Spleen (tissue), 11 donors: ENCODE data around the gene MAPK13. TPM values are rescaled to one million over a fixed set of nuclear protein-coding genes. Genes with fewer than 3 reads are reported as not detected.

ENCODE experiments used
- DNase-seq: peaks from one replicate; pipeline ENCODE4 v3.0.0-alpha.2; 2020
- H3K27ac ChIP-seq, 8 donors: fragments of 200-600 bp; sonication (generic) in 7 of 8; 1 replicate in 4 of 8; 2 replicates in 4 of 8; pipeline versions ENCODE4 v1.5.0 to v1.8.0; 2016 to 2021; ENCODE audit warnings: inconsistent platforms in 4 of 8, mild to moderate bottlenecking in 4 of 8, moderate library complexity in 1 of 8
- H3K27me3 ChIP-seq, 7 donors: fragments of 200-600 bp; sonication (generic) in 6 of 7; replicated peaks in 1 of 7; 1 replicate in 4 of 7; 2 replicates in 3 of 7; pipeline versions ENCODE4 v1.5.0 to v1.8.0; 2016 to 2021; ENCODE audit warnings: inconsistent platforms in 3 of 7, mild to moderate bottlenecking in 1 of 7
- H3K36me3 ChIP-seq, 6 donors: fragments of 200-600 bp; sonication (generic) in 5 of 6; 1 replicate in 4 of 6; 2 replicates in 2 of 6; pipeline versions ENCODE4 v1.5.0 to v1.8.0; 2016 to 2021; ENCODE audit warnings: inconsistent platforms in 2 of 6
- H3K4me1 ChIP-seq, 6 donors: fragments of 200-600 bp; sonication (generic) in 5 of 6; 1 replicate in 3 of 6; 2 replicates in 3 of 6; pipeline versions ENCODE4 v1.5.0 to v1.8.0; 2016 to 2021; ENCODE audit warnings: inconsistent platforms in 3 of 6
- H3K4me3 ChIP-seq, 8 donors: fragments of 200-600 bp; sonication (generic) in 7 of 8; 1 replicate in 4 of 8; 2 replicates in 4 of 8; pipeline versions ENCODE4 v1.5.0 to v1.8.0; 2016 to 2021; ENCODE audit warnings: inconsistent platforms in 4 of 8, mild to moderate bottlenecking in 4 of 8, moderate library complexity in 2 of 8
- H3K9me3 ChIP-seq, 8 donors: fragments of 200-600 bp; sonication (generic) in 7 of 8; 1 replicate in 4 of 8; 2 replicates in 4 of 8; pipeline versions ENCODE4 v1.5.0 to v1.8.0; 2016 to 2021; ENCODE audit warnings: inconsistent platforms in 4 of 8
- POLR2A ChIP-seq, 3 donors: fragments of 450-650 bp; IDR thresholded peaks; one replicate each; pipeline ENCODE4 v1.5.1; 2017; ENCODE audit warnings: antibody characterized with exemption in 3 of 3, mild to moderate bottlenecking in 1 of 3
- POLR2AphosphoS5 ChIP-seq, 3 donors: sonication (generic); formaldehyde crosslinking; IDR thresholded peaks; one replicate each; pipeline ENCODE4 v1.5.1; 2017; ENCODE audit warnings: antibody characterized with exemption in 3 of 3
- WGBS, 5 donors: extraction: QIAGEN DNeasy Blood & Tissue Kit in 3 of 5; methylation state at CpG; one replicate each; pipeline versions ENCODE4 v1.1.5 to v1.1.7; 2013 to 2018; 5-methylcytosine and 5-hydroxymethylcytosine counted together
- intact Hi-C: fragments of 100-400 bp; cut with DNase I; formaldehyde crosslinking; loops from one replicate; pipeline ENCODE4 v1.15.0; 2023; ENCODE audit warnings: low total_unique reads
- polyA plus RNA-seq, 3 donors: library from polyadenylated mRNA; stranded (reverse); fragments of 200-250 nt; gene quantifications; one replicate each; pipeline ENCODE4 v1.2.1, GENCODE V29; 2013
- total RNA-seq, 7 donors: library from RNA; depleted of rRNA in 3 of 7; stranded (reverse); fragments of >200 nt in 3 of 7; fragmentation: NEBNext Ultra II Directional in 4 of 7; extraction: Animal tissue kit (Norgen Biotek cat#: 25700) in 4 of 7; gene quantifications; one replicate each; pipeline versions ENCODE4 v1.1.0 to v1.2.1, GENCODE V29; 2016 to 2021
- TF ChIP-seq, protein P1 (sequence below), 11 experiments: fragments of 200-600 bp in 7 of 11; fragments of 450-650 bp in 4 of 11; sonication (generic) in 4 of 11; IDR thresholded peaks in 8 of 11; conservative IDR thresholded peaks in 3 of 11; 1 replicate in 7 of 11; 2 replicates in 4 of 11; pipeline versions ENCODE4 v1.4.0 to v1.8.0; 2016 to 2021; ENCODE audit warnings: antibody characterized with exemption in 11 of 11, inconsistent platforms in 4 of 11, mild to moderate bottlenecking in 1 of 11
- donor health status: healthy with polysubstance abuse.
- donor health status: DM: no; HTN: no; CAD: no; lungs with moderate emphysema.
- donor health status: DM: no; HTN: no; CAD: no.
- donor health status: Bipolar disorder and iron deficiency.
- donor health status: healthy.
- donor health status: DM: no; HTN: no; CAD: no.
- donor health status: DM: yes; HTN: yes; CAD: no.

The MAPK13 gene
- total and polyA plus RNA-seq, 10 donors, result 6.2 to 30.0 (median 17.7) TPM

DNA sequence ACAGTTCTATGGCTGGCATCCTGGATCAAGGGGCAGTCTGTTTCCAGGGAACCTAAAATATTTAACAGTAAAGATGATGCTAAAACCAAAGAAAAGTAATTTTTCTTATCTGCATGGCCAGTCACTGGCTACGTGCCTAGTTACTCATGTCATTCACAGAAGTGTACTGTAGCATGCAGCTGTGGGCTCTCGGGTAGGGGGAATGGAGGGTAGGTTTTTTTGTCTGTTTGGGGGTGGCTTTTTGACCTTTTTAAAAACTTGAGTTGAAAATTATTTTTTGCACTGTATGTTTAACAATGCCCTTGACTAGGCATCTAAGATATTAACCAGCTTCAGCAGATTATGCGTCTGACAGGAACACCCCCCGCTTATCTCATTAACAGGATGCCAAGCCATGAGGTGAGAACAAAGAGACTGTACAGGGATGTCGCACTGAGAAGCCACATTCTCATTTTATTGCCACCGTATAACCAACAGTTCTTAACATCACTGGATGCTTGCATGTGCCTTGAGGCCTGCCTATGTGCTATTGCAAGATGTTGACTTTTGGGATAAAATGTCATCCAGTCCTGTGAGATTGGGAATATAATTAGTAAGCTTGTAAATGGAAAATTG lies 30.3 kb upstream of the MAPK13 start:
- TF ChIP-seq POLR2AphosphoS5 (IDR thresholded peaks at IDR 0.05) (peak in 1 of 3 donors; percentile 61), POLR2A (IDR thresholded peaks at IDR 0.05) (no peak)
- WGBS, 5 donors, result 32 to 45% (median 42%) methylated on average over 6 of the region's 6 CpGs
- DNase-seq, result no peak
- H3K27ac ChIP-seq, result peak overlapping the region in 7 of 8 donors; percentile 26 to 79 (median 38)
- intact Hi-C loops, result no loop called here
- H3K4me1 ChIP-seq, result peaks cover 5 to 48% (median 33%) of the 10 kb centered on the region in 6 donors
- no peak overlapping the region for H3K4me3 ChIP-seq
- H3K9me3 ChIP-seq, result no peaks in the 10 kb centered on the region
- H3K36me3 ChIP-seq, result peaks cover 0 to 91% (median 30%) of the 10 kb centered on the region in 6 donors
- no peaks in the 10 kb centered on the region for H3K27me3 ChIP-seq

DNA sequence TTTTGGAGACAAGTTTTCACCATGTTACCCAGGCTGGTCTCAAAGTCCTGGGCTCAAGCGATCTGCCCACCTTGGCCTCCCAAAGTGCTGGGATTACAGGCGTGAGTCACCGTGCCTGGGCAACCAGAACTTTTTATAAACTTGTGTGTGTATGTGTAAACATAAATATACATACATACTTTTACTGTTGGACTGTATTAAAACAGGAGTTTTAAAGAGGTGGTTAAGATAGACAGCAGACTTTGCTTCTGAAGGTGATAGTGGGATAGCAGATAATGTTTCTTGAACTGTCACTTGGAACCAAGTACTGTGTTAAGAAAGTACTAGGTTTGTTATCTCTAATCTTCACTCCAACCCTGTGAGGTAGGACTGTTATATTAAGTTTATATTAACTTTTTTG lies 28.6 kb upstream of the MAPK13 start:
- TF ChIP-seq, protein P1, sequence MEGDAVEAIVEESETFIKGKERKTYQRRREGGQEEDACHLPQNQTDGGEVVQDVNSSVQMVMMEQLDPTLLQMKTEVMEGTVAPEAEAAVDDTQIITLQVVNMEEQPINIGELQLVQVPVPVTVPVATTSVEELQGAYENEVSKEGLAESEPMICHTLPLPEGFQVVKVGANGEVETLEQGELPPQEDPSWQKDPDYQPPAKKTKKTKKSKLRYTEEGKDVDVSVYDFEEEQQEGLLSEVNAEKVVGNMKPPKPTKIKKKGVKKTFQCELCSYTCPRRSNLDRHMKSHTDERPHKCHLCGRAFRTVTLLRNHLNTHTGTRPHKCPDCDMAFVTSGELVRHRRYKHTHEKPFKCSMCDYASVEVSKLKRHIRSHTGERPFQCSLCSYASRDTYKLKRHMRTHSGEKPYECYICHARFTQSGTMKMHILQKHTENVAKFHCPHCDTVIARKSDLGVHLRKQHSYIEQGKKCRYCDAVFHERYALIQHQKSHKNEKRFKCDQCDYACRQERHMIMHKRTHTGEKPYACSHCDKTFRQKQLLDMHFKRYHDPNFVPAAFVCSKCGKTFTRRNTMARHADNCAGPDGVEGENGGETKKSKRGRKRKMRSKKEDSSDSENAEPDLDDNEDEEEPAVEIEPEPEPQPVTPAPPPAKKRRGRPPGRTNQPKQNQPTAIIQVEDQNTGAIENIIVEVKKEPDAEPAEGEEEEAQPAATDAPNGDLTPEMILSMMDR (IDR thresholded peaks at IDR 0.05 in 8 of 11, conservative IDR thresholded peaks at IDR 0.05 in 3 of 11), result no peak
- TF ChIP-seq POLR2A (IDR thresholded peaks at IDR 0.05), result no peak
- Histone ChIP-seq H3K9me3 (no peaks in the 10 kb centered on the region), H3K27me3 (no peaks in the 10 kb centered on the region), H3K36me3 (peaks cover 0 to 92% (median 27%) of the 10 kb centered on the region in 6 donors), H3K4me3 (no peak overlapping the region), H3K4me1 (peaks cover 5 to 38% (median 27%) of the 10 kb centered on the region in 6 donors), H3K27ac (peak overlapping the region in 4 of 8 donors; percentile 21 to 79 (median 61))
- 95 to 100% (median 97%) methylated on average over 3 of the region's 3 CpGs for WGBS, 5 donors
- no peak for DNase-seq
- intact Hi-C loops, result no loop called here

DNA sequence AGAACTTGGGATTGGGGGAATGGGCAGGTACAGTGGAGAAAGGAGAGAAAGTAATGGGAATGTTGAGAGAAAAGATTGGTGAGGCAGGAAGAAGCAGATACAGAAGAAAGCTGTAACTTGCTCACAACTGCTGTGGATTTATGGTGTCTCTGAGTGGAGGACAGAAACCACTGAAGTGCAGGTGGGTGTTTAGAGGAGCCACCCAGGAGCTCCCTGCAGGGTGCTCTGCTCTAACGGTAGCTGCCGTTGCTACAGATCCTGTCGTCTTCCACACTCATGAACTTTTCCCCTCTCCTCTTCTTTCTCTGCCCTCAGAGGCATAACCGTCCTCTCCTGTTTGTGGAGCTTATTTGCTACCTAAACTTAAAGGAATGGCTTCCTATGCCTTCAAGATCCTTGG lies 27.5 kb upstream of the MAPK13 start:
- Histone ChIP-seq H3K27me3 (no peaks in the 10 kb centered on the region), H3K4me1 (peaks cover 5 to 48% (median 27%) of the 10 kb centered on the region in 6 donors), H3K9me3 (no peaks in the 10 kb centered on the region), H3K36me3 (peaks cover 0 to 93% (median 28%) of the 10 kb centered on the region in 6 donors), H3K4me3 (no peak overlapping the region), H3K27ac (no peak overlapping the region)
- WGBS, 5 donors, result 67 to 69% (median 68%) methylated on average over 4 of the region's 4 CpGs
- DNase-seq, result no peak
- TF ChIP-seq POLR2AphosphoS5 (IDR thresholded peaks at IDR 0.05) (no peak), POLR2A (IDR thresholded peaks at IDR 0.05) (no peak)
- intact Hi-C loops, result no loop called here

DNA sequence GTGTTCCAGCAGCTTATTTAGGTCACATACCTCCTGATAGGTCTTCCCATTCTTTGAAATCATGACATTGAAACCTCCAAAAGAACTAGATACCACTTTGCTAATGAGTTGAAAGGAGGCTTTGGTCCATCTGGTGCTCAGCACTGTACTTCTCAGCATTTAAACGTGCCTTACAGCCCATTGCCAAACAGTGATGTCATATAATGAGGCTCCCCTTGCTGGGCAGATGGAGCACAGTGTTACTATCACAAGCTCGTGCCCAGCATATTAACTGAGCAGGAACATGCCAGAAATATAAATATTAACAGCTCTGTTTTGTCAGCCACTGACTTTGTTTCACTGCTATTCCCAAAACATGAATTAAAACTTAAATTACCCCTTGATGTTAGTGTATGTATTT lies 25.5 kb upstream of the MAPK13 start:
- peaks cover 9 to 49% (median 29%) of the 10 kb centered on the region in 6 donors for H3K4me1 ChIP-seq
- peaks cover 0 to 99% (median 42%) of the 10 kb centered on the region in 6 donors for H3K36me3 ChIP-seq
- H3K27me3 ChIP-seq, result no peaks in the 10 kb centered on the region
- no peak overlapping the region for H3K27ac ChIP-seq
- intact Hi-C loops, result no loop called here
- 73 to 86% (median 83%) methylated on average over 2 of the region's 2 CpGs for WGBS, 5 donors
- no peak overlapping the region for H3K4me3 ChIP-seq
- TF ChIP-seq POLR2A (IDR thresholded peaks at IDR 0.05) (no peak), POLR2AphosphoS5 (IDR thresholded peaks at IDR 0.05) (no peak)
- TF ChIP-seq, protein P1 (IDR thresholded peaks at IDR 0.05 in 8 of 11, conservative IDR thresholded peaks at IDR 0.05 in 3 of 11), result no peak
- no peaks in the 10 kb centered on the region for H3K9me3 ChIP-seq
- no peak for DNase-seq

DNA sequence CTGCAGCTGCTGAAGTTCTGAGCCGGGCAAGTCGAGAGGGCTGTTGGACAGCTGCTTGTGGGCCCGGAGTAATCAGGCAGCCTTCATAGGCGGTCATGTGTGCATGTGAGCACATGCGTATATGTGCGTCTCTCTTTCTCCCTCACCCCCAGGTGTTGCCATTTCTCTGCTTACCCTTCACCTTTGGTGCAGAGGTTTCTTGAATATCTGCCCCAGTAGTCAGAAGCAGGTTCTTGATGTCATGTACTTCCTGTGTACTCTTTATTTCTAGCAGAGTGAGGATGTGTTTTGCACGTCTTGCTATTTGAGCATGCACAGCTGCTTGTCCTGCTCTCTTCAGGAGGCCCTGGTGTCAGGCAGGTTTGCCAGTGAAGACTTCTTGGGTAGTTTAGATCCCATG lies 21.2 kb upstream of the MAPK13 start:
- intact Hi-C loops, result no loop called here
- DNase-seq, result peak; percentile 84
- Histone ChIP-seq H3K4me1 (peaks cover 13 to 70% (median 34%) of the 10 kb centered on the region in 6 donors), H3K4me3 (no peak overlapping the region), H3K27ac (peak overlapping the region; percentile 9 to 97 (median 78)), H3K9me3 (no peaks in the 10 kb centered on the region), H3K27me3 (no peaks in the 10 kb centered on the region), H3K36me3 (peaks cover 0 to 94% (median 38%) of the 10 kb centered on the region in 6 donors)
- TF ChIP-seq POLR2AphosphoS5 (IDR thresholded peaks at IDR 0.05) (peak in 2 of 3 donors; percentile 40 to 95), POLR2A (IDR thresholded peaks at IDR 0.05) (no peak)
- TF ChIP-seq, protein P1 (IDR thresholded peaks at IDR 0.05 in 8 of 11, conservative IDR thresholded peaks at IDR 0.05 in 3 of 11), result no peak
- WGBS, 5 donors, result 52 to 73% (median 68%) methylated on average over 7 of the region's 7 CpGs
